IPS-15b (cell line): ENCODE measurements around the gene ADORA2B.

Source experiments
- H3K27me3 ChIP-seq: one replicate; pipeline ENCODE4 v1.6.1; 2013; ENCODE audit warnings: low read length; ENCODE audit not compliant: control insufficient read depth, insufficient read depth
- H3K36me3 ChIP-seq: one replicate; pipeline ENCODE4 v1.6.1; 2013; ENCODE audit warnings: low read length; ENCODE audit not compliant: control insufficient read depth, insufficient read depth
- H3K4me1 ChIP-seq: one replicate; pipeline ENCODE4 v1.6.1; 2013; ENCODE audit warnings: mild to moderate bottlenecking, low read length; ENCODE audit not compliant: control insufficient read depth, insufficient read depth
- H3K4me3 ChIP-seq: one replicate; pipeline ENCODE4 v1.5.1; 2013; ENCODE audit warnings: low read depth, low read length
- H3K9ac ChIP-seq: one replicate; pipeline ENCODE4 v1.6.1; 2013; ENCODE audit warnings: low read depth, mild to moderate bottlenecking, low read length
- H3K9me3 ChIP-seq: one replicate; pipeline ENCODE4 v1.6.1; 2013; ENCODE audit warnings: mild to moderate bottlenecking, low read length; ENCODE audit not compliant: control insufficient read depth, insufficient read depth

Gene ADORA2B

DNA sequence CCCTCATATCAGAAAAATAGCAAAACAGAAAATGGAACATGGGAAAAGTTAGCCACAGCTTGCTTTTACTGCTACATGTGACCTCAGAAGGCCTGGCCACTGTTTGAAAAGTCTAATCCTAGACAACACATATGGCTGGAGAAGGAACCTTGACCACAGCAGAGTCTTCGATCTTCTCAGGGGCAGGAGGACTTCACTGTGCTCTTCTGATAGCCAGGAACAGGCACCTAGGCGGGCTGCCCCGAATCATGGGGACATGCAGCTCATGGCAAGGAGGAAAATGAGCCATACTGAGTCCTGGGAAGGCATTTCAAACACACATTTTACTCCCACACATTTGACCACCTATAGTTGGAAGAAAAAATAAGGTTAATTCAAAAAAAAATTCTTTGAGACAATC, 31.1 kb upstream of the ADORA2B start:
- Histone ChIP-seq H3K4me3 (no peak overlapping the region), H3K36me3 (no peaks in the 10 kb centered on the region), H3K27me3 (no peaks in the 10 kb centered on the region), H3K9ac (no peak overlapping the region), H3K9me3 (no peaks in the 10 kb centered on the region), H3K4me1 (peaks cover under 1% of the 10 kb centered on the region)

DNA sequence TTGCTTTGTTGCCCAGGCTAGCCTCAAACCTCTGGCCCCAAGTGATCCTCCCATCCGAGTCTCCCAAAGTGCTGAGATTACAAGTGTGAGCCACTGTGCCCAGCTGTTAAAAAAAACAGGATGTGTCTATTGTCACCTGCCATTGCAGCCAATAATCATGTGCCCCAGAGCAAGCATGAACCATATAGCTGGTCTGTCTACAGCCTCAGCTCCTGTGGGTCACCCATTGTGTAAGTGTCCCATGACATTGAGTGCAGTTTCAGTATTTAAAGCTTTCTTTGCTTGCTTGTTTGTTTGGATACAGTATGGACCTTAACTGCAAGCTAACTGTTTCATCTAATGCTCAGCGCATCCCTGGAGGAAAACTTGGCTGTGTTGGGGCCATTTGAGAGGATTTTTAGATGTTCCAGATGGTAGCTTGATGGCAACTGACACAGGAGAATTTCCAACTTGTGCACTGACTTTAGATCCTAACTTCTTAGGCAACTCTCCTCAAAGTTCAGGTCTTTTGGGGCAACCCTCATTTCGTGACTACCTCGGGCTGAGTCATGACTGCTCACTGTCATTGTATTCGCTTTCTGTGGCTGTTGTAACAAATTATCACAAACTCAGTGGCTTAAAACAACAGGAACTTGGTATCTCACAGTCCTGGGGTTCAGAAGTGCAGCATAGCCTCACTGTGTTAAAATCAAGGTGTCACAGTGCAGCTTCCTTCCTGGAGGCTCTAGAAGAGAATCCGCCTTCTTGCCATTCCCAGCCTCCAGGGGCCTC, 30.3 kb upstream of the ADORA2B start:
- no peak overlapping the region for H3K9ac ChIP-seq
- no peak overlapping the region for H3K4me3 ChIP-seq
- no peaks in the 10 kb centered on the region for H3K4me1 ChIP-seq
- no peaks in the 10 kb centered on the region for H3K27me3 ChIP-seq
- no peaks in the 10 kb centered on the region for H3K36me3 ChIP-seq
- H3K9me3 ChIP-seq: no peaks in the 10 kb centered on the region

DNA sequence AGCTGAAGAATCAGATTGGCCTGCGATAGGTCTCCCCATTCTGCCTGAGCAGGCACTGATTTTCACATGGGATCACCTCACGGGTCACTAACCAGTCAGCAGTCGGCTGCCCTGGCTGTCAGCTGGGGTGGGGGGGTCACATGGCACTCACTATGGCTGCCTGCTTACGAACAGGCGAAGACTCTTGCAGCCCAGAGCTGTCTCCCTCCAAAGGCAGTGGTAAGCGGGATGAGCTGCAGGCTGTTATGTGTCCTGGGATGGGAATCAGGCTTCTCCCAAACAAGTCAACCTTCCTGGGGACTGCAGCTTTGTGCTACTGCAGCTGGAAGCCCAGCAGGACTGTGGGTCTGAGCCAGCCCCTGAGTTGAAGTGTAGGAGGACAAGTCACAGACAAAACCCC, 29.0 kb upstream of the ADORA2B start:
- Histone ChIP-seq H3K4me3 (no peak overlapping the region), H3K9me3 (no peaks in the 10 kb centered on the region), H3K4me1 (no peaks in the 10 kb centered on the region), H3K9ac (no peak overlapping the region), H3K27me3 (no peaks in the 10 kb centered on the region), H3K36me3 (no peaks in the 10 kb centered on the region)

DNA sequence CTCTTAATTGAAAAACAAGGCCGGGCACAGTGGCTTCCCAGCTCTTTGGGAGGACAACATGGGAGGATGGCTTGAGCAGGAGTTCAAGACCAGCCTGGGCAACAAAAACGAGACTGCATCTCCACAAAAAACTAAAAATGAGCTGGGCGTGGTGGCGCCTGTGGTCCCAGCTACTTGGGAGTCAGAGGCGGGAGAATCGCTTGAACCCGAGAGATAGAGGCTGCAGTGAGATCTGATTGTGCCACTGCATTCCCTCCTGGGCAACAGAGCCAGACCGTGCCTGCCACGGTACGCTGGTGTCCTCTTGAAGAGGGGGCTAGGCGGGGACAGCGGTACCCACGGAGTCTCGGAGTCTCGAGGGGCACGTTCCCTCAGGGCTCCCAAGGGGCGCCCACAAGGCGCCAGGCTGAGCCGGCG, 27.9 kb upstream of the ADORA2B start:
- Histone ChIP-seq H3K27me3 (no peaks in the 10 kb centered on the region), H3K36me3 (no peaks in the 10 kb centered on the region), H3K9me3 (no peaks in the 10 kb centered on the region), H3K9ac (no peak overlapping the region), H3K4me3 (peak overlapping the region; percentile 26), H3K4me1 (no peaks in the 10 kb centered on the region)

DNA sequence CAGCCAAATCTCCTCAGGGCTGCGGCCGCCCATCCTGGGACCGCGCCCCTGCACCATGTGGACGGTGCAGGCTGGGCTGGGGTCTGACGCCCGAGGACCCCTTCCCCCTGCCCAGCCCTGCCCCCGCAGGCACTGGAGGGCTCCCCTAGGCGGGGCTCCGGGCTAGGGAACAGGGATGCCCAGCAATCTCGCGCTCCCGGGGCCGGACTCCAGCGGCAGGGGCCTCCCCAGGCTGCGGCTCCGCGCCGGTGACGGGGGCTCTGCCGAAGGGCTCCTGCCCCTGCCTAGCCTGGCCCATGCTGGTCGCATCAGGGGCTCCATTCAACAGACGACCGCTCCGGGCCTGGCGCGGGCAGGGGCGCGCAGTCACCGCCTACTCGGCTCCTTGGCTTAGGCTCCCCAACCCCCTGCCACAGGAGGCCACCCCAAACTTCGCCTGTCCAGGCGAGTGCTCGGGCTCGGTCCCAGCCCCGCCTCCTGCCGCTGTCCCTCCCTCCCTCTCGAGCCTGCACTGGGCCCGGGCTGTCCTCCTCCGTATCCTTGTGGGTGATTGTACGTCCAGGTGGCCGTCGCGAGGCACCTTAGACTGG, 27.4 kb upstream of the ADORA2B start:
- no peaks in the 10 kb centered on the region for H3K27me3 ChIP-seq
- peak overlapping the region; percentile 26 for H3K4me3 ChIP-seq
- no peaks in the 10 kb centered on the region for H3K4me1 ChIP-seq
- H3K36me3 ChIP-seq: no peaks in the 10 kb centered on the region
- H3K9me3 ChIP-seq: no peaks in the 10 kb centered on the region
- H3K9ac ChIP-seq: no peak overlapping the region

DNA sequence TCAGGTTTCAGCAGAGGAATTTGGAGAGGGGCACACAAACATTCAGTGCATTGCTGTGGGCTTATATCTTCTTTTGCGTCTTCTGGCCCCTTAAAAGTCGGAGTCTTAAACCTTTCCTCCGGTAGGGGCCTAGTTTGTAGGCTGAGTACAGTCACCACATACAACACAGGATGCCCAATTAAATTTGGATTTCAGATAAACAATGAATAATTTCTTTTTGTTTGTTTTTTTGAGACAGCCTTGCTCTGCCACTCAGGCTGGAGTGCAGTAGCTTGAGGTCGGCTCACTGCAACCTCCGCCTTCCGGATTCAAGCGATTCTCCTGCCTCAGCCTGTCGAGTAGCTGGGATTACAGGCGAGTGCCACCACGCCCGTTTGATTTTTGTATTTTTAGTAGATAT, 26.7 kb upstream of the ADORA2B start:
- H3K4me1 ChIP-seq: no peaks in the 10 kb centered on the region
- no peaks in the 10 kb centered on the region for H3K36me3 ChIP-seq
- H3K9ac ChIP-seq: no peak overlapping the region
- no peaks in the 10 kb centered on the region for H3K27me3 ChIP-seq
- no peak overlapping the region for H3K4me3 ChIP-seq
- H3K9me3 ChIP-seq: no peaks in the 10 kb centered on the region

DNA sequence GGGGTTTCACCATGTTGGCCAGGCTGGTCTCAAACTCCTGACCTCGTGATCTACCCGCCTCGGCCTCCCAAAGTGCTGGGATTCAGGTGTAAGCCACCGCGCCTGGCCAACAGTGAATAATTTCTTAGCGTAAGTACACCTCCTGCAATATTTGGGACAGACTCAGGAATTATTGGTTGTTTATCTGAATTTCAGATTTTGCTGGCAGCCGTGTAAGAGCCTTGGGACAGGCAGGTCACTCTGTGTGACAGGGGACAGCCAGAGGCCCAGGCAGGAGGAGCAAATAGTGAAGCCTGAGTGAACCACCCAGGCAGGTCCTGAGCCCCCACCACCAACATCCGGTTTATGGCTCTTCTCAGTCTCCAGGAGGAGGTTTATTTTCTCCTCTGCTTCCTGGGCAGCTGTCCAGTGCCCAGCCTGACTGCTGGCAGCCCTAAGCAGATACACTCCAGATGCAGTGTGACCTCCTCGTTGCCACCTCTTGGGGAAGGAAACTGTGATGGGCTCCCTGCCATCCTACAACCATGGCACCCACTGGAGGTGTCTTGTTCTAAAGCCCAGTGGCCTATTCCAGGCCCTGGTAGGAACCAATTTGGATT, 26.2 kb upstream of the ADORA2B start:
- no peaks in the 10 kb centered on the region for H3K36me3 ChIP-seq
- H3K4me1 ChIP-seq: no peaks in the 10 kb centered on the region
- no peaks in the 10 kb centered on the region for H3K27me3 ChIP-seq
- no peak overlapping the region for H3K9ac ChIP-seq
- H3K4me3 ChIP-seq: no peak overlapping the region
- no peaks in the 10 kb centered on the region for H3K9me3 ChIP-seq

DNA sequence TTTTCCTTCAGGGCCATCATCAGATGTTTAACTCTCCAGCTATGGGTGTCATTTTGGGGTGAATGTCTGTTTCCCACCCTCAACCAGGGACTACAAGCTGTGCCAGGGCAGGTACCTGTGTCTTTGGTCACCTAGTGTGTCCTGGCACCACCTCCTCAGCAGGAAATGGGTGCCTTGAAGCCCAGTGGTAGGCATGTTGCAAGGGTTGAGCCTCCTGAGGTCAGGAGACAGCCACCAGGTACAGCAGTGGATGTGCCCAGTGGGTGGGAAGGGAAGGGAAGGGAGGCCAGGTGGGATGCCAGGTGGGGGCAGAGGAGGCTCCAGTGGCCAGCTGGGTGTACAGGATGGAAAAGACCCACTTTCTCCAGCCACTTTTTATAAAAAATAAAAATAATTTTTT, 25.5 kb upstream of the ADORA2B start:
- no peaks in the 10 kb centered on the region for H3K4me1 ChIP-seq
- H3K4me3 ChIP-seq: no peak overlapping the region
- H3K9me3 ChIP-seq: no peaks in the 10 kb centered on the region
- H3K27me3 ChIP-seq: no peaks in the 10 kb centered on the region
- no peaks in the 10 kb centered on the region for H3K36me3 ChIP-seq
- H3K9ac ChIP-seq: no peak overlapping the region

DNA sequence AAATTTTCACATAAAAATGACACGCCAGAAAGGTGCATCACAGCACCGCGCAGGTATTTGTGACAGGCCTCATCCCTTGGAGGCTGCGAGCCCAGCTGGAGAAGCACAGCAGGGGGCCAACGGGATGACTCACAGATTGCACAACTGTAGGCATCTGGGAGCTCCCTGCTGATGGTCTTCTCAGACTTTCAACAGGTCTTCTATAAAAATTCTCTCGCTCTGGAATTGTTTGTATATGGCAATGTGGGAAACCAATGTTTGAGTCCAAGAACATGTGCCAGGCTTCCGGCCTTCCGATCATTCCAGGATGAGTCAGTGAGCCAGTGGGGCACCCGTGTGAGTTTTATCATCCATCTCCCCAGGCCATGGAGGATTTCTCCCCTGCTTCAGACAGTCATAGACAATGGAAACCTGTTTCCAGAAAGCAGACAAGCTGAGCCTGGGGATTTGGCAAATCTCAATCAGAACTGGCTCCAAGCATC, 24.1 kb upstream of the ADORA2B start:
- Histone ChIP-seq H3K9ac (no peak overlapping the region), H3K36me3 (no peaks in the 10 kb centered on the region), H3K4me1 (no peaks in the 10 kb centered on the region), H3K4me3 (no peak overlapping the region), H3K27me3 (no peaks in the 10 kb centered on the region), H3K9me3 (no peaks in the 10 kb centered on the region)

DNA sequence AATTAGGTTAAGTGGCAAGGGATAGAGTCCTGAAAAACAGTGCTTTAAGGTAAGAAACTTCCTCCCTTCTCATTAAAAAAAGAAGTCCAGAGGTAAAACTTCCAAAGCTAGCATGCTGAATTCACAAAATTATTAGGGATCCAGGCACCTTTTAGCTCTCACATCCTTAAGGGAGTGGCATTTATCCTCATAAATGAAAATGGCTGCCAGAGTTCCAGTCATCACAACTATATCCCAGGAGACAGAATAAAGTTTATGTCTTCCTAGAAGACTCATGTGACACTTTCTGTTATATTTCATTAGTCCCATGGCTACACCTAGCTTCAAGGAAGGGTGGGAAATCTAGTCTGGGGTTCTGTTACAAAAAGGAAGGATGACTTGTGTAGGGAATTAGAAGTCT, 23.3 kb upstream of the ADORA2B start:
- H3K36me3 ChIP-seq: no peaks in the 10 kb centered on the region
- no peak overlapping the region for H3K9ac ChIP-seq
- H3K4me1 ChIP-seq: no peaks in the 10 kb centered on the region
- H3K4me3 ChIP-seq: no peak overlapping the region
- no peaks in the 10 kb centered on the region for H3K27me3 ChIP-seq
- no peaks in the 10 kb centered on the region for H3K9me3 ChIP-seq

DNA sequence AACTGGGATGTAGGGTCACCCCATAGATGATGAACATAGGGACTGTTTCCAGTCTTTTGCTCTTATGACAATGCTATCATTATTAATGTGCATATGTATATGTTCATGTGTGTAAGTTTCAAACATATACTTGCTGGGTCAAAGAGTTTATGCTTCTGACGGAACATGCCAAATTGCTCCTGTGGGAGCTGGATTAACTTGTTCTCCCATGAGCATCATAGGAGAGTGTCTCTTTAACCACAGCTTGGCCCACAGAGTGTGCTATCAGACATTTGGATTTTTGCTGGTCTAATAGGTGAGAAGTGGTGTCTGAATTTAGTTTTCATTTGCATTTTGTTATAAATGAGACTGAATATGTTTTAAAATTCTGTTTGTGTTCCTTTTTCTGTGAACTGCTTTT, 22.3 kb upstream of the ADORA2B start:
- H3K9me3 ChIP-seq: no peaks in the 10 kb centered on the region
- H3K4me3 ChIP-seq: no peak overlapping the region
- no peaks in the 10 kb centered on the region for H3K4me1 ChIP-seq
- H3K27me3 ChIP-seq: no peaks in the 10 kb centered on the region
- H3K9ac ChIP-seq: no peak overlapping the region
- no peaks in the 10 kb centered on the region for H3K36me3 ChIP-seq
